Esophagus squamous epithelium (tissue), 5 donors: ENCODE results near the gene MOK. TPM values are rescaled to one million over a fixed set of nuclear protein-coding genes. Genes with fewer than 3 reads are reported as not detected.

Experiments
- DNase-seq: peaks from one replicate; lab custom pipeline; 2025; lab: John Stamatoyannopoulos, UW
- H3K27ac ChIP-seq, 4 donors: fragments of 200-600 bp; sonication (generic); one replicate each; pipeline ENCODE4 v1.5.1; 2016 to 2019; ENCODE audit warnings: mild to moderate bottlenecking in 1 of 4
- H3K27me3 ChIP-seq, 4 donors: fragments of 200-600 bp; sonication (generic); 1 replicate in 3 of 4; 2 replicates in 1 of 4; pipeline versions ENCODE4 v1.5.1 to v1.6.0; 2017 to 2021; ENCODE audit warnings: antibody characterized with exemption in 1 of 4
- H3K36me3 ChIP-seq, 3 donors: fragments of 200-600 bp; sonication (generic); one replicate each; pipeline ENCODE4 v1.5.1; 2016 to 2019
- H3K4me1 ChIP-seq, 3 donors: fragments of 200-600 bp; sonication (generic); one replicate each; pipeline ENCODE4 v1.5.1; 2017 to 2019
- H3K4me3 ChIP-seq, 4 donors: fragments of 200-600 bp; sonication (generic); 1 replicate in 3 of 4; 2 replicates in 1 of 4; pipeline ENCODE4 v1.5.1; 2016 to 2019; ENCODE audit warnings: mild to moderate bottlenecking in 2 of 4, moderate library complexity in 1 of 4
- H3K9me3 ChIP-seq, 3 donors: fragments of 200-600 bp; sonication (generic); one replicate each; pipeline ENCODE4 v1.5.1; 2016 to 2019
- POLR2A ChIP-seq, 4 donors: fragments of 450-650 bp; IDR thresholded peaks; one replicate each; pipeline ENCODE4 v1.6.1; 2017; ENCODE audit warnings: antibody characterized with exemption in 4 of 4, mild to moderate bottlenecking in 4 of 4, moderate library complexity in 3 of 4
- WGBS, 2 donors: methylation state at CpG; one replicate each; pipeline ENCODE4 v1.1.5; 2018; 5-methylcytosine and 5-hydroxymethylcytosine counted together
- intact Hi-C: fragments of 100-400 bp; cut with DNase I; formaldehyde crosslinking; loops from one replicate; pipeline ENCODE4 v1.15.0; 2022
- total RNA-seq, 4 donors: library from RNA; depleted of rRNA; stranded (reverse); fragments of >200 nt; gene quantifications; one replicate each; pipeline ENCODE4 v1.1.0, GENCODE V29; 2016
- TF ChIP-seq, protein P1 (sequence below), 6 experiments: fragments of 450-650 bp in 4 of 6; fragments of 200-600 bp in 2 of 6; sonication (generic) in 2 of 6; IDR thresholded peaks; one replicate each; pipeline ENCODE4 v1.5.1; 2016 to 2019; ENCODE audit warnings: antibody characterized with exemption in 6 of 6, mild to moderate bottlenecking in 4 of 6, moderate library complexity in 4 of 6
- donor health status: DM: yes; HTN: yes; CAD: no.

Gene MOK
- total RNA-seq, 4 donors from 2014 or later, result 6.2 to 8.3 (median 6.4) TPM

DNA sequence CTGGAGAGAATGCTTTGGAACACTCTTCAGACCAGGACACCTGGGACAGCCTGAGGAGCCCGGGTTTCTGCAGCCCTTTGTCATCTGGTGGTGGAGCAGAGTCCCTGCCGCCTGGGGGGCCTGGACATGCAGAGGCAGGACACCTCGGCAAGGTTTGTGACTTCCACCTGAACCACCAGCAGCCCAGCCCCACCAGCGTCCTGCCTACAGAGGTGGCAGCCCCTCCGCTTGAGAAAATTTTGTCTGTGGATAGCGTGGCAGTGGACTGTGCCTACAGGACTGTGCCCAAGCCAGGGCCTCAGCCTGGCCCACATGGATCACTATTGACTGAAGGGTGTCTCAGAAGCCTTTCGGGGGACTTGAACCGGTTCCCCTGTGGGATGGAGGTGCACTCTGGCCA is 36.6 kb upstream of the MOK start:
- intact Hi-C loops, result no loop called here
- peaks cover 0 to 96% (median 32%) of the 10 kb centered on the region in 3 donors for H3K36me3 ChIP-seq
- H3K4me3 ChIP-seq, result no peak overlapping the region
- H3K27ac ChIP-seq, result no peak overlapping the region
- WGBS, 2 donors, result 82 to 87% methylated on average over 3 to 5 of the region's 8 CpGs
- TF ChIP-seq POLR2A (IDR thresholded peaks at IDR 0.05), result no peak
- TF ChIP-seq, protein P1, sequence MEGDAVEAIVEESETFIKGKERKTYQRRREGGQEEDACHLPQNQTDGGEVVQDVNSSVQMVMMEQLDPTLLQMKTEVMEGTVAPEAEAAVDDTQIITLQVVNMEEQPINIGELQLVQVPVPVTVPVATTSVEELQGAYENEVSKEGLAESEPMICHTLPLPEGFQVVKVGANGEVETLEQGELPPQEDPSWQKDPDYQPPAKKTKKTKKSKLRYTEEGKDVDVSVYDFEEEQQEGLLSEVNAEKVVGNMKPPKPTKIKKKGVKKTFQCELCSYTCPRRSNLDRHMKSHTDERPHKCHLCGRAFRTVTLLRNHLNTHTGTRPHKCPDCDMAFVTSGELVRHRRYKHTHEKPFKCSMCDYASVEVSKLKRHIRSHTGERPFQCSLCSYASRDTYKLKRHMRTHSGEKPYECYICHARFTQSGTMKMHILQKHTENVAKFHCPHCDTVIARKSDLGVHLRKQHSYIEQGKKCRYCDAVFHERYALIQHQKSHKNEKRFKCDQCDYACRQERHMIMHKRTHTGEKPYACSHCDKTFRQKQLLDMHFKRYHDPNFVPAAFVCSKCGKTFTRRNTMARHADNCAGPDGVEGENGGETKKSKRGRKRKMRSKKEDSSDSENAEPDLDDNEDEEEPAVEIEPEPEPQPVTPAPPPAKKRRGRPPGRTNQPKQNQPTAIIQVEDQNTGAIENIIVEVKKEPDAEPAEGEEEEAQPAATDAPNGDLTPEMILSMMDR (IDR thresholded peaks at IDR 0.05), result no peak
- no peak for DNase-seq
- H3K4me1 ChIP-seq, result no peaks in the 10 kb centered on the region
- no peaks in the 10 kb centered on the region for H3K27me3 ChIP-seq
- no peaks in the 10 kb centered on the region for H3K9me3 ChIP-seq

DNA sequence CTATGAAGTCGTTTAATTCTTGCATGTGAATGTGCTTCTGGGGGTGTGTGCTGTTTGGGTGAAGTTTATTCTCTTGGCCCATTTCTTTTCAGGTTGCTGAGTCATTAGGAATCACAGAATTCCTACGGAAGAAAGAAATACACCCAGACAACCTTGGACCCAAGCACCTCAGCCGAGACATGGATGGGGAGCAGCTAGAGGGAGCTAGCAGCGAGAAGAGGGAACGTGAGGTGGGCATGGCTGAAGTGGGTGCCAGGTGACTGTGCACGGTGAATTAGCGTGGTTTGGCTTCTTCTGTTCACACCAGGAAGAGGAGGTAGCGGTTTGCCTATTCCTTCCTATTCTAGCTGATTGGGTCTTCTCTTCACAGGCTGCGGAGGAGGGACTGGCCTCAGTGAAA is 33.8 kb upstream of the MOK start:
- peaks cover 0 to 96% (median 16%) of the 10 kb centered on the region in 3 donors for H3K36me3 ChIP-seq
- H3K27ac ChIP-seq, result no peak overlapping the region
- no peaks in the 10 kb centered on the region for H3K9me3 ChIP-seq
- no peak overlapping the region for H3K4me3 ChIP-seq
- no peaks in the 10 kb centered on the region for H3K27me3 ChIP-seq
- WGBS, 2 donors, result 85 to 90% methylated on average over 9 of the region's 9 CpGs
- DNase-seq, result no peak
- H3K4me1 ChIP-seq, result peaks cover 0 to 8% (median 0%) of the 10 kb centered on the region in 3 donors
- TF ChIP-seq POLR2A (IDR thresholded peaks at IDR 0.05), result no peak
- TF ChIP-seq, protein P1 (IDR thresholded peaks at IDR 0.05), result no peak
- intact Hi-C loops, result loop anchor here (10.0 kb wide), 1 partner anchor 166 kb away; the partner anchor contains the start of gene ANKRD9

DNA sequence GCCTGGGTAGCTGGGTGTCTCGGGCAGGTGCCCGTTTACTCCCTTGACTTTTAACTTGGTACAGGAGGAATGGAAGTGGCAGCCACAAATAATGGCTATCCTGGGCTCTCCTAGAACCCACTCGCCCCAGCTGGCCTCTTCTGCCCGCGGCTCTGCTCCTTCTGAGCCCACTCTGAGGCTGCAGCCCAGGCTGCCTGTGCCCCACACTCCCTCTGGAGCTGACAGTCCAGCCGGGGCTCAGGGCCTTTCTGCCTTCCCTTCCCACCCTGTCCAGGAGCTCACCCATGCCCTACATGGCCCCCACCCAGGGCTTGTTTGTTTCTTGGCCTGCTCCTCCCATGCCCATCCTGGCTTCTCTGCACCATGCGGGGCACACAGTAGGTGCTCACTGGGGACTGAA is 30.2 kb upstream of the MOK start:
- TF ChIP-seq, protein P1 (IDR thresholded peaks at IDR 0.05), result no peak
- no peak for TF ChIP-seq POLR2A (IDR thresholded peaks at IDR 0.05)
- Histone ChIP-seq H3K4me3 (no peak overlapping the region), H3K36me3 (peaks cover 0 to 86% (median 9%) of the 10 kb centered on the region in 3 donors), H3K4me1 (peaks cover 0 to 8% (median 0%) of the 10 kb centered on the region in 3 donors), H3K27ac (no peak overlapping the region), H3K9me3 (no peaks in the 10 kb centered on the region), H3K27me3 (no peaks in the 10 kb centered on the region)
- 92 to 96% methylated on average over 4 to 7 of the region's 7 CpGs for WGBS, 2 donors
- no peak for DNase-seq
- intact Hi-C loops, result loop anchor here (10.0 kb wide), 1 partner anchor 170 kb away; the partner anchor contains the start of gene ANKRD9

DNA sequence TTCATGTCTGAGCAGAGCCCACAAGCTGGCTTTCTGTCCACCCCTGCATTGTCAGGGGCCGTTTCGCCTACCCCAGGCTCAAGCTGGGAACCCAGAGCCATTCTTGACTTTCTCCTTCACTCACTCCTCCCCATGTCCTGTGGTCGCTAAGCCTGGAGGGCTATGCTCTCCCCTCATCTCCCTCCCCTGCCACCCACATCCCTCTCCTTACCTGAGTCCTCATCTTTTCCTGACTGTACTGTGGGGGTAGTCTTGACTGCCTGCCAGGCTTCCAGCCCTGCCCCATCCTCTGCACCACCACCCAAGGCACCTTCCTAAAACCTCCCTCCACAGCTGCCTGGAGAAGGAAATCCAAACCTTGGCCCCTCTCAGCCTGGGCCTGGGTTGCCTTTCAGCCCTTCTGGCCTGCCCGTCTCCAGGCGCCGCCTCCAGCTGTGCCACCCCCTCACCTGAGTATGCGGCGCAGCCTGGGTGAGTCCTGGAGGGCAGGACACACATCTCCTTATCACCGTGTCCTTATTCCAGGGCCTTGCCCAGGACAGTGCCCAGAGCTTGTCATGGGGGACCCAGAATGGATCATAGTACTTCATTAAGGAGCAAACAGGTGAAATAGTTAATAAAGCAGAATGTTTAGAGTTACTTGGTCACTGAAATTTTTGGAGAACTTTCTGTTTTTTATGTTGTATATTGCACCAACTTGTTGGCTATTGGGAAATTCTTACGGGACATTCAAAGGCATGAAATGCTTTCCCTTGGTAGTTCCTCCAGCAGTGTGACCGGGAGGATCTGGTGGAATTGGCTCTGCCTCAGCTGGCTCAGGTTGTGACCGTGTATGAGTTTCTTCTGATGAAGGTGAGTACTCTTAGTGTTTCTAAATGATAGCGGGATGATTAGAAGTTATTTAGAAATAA is 29.1 kb upstream of the MOK start:
- intact Hi-C loops, result loop anchor here (10.0 kb wide), 1 partner anchor 171 kb away; the partner anchor contains the start of gene ANKRD9
- Histone ChIP-seq H3K9me3 (no peaks in the 10 kb centered on the region), H3K36me3 (peaks cover 0 to 76% (median 9%) of the 10 kb centered on the region in 3 donors), H3K27ac (no peak overlapping the region), H3K27me3 (no peaks in the 10 kb centered on the region), H3K4me1 (peaks cover 0 to 8% (median 0%) of the 10 kb centered on the region in 3 donors), H3K4me3 (no peak overlapping the region)
- TF ChIP-seq, protein P1 (IDR thresholded peaks at IDR 0.05), result no peak
- TF ChIP-seq POLR2A (IDR thresholded peaks at IDR 0.05), result no peak
- DNase-seq, result no peak
- WGBS, 2 donors, result 86 to 88% methylated on average over 8 to 12 of the region's 13 CpGs

DNA sequence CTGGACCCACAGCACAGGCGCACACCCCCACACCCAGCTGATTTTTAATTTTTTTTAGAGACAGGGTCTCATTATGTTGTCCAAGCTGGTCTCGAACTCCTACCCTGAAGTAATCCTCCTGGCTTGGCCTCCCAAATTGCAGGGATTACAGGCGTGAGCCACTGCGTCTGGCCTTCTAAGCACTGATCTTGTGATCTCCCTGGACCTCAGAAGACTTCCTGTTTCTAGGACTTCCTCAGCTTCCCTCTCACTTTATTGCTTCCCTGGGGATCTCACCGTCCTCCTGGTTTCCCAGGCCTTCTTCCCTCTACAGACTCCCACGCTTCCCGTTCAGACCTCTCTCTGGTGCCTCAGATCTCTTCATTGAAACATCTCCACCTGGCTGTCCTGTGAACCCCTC is 28.4 kb upstream of the MOK start:
- H3K27ac ChIP-seq, result no peak overlapping the region
- H3K4me3 ChIP-seq, result no peak overlapping the region
- H3K27me3 ChIP-seq, result no peaks in the 10 kb centered on the region
- DNase-seq, result no peak
- peaks cover 0 to 71% (median 9%) of the 10 kb centered on the region in 3 donors for H3K36me3 ChIP-seq
- intact Hi-C loops, result loop anchor here (10.0 kb wide), 1 partner anchor 171 kb away; the partner anchor contains the start of gene ANKRD9
- H3K9me3 ChIP-seq, result no peaks in the 10 kb centered on the region
- 80 to 83% methylated on average over 7 of the region's 7 CpGs for WGBS, 2 donors
- H3K4me1 ChIP-seq, result peaks cover 0 to 8% (median 0%) of the 10 kb centered on the region in 3 donors
- no peak for TF ChIP-seq POLR2A (IDR thresholded peaks at IDR 0.05)
- TF ChIP-seq, protein P1 (IDR thresholded peaks at IDR 0.05), result no peak
